GM18511 (cell line): ENCODE results near the gene DNAJC10.
A peak's percentile ranks its signal among the peaks of the same experiment; 100 is the strongest.
"Not testable (repeated sequence)": the region's sequence is repeated elsewhere in the genome, so short reads cannot be mapped to it uniquely, and the experiment has no call there.

ENCODE experiments used
- ATAC-seq: cut with Tn5 transposase; IDR thresholded peaks from one replicate; pipeline ENCODE4 v1.9.1; 2021; ENCODE audit warnings: mild to moderate bottlenecking, moderate library complexity; ENCODE audit not compliant: unreplicated experiment

Gene DNAJC10, protein sequence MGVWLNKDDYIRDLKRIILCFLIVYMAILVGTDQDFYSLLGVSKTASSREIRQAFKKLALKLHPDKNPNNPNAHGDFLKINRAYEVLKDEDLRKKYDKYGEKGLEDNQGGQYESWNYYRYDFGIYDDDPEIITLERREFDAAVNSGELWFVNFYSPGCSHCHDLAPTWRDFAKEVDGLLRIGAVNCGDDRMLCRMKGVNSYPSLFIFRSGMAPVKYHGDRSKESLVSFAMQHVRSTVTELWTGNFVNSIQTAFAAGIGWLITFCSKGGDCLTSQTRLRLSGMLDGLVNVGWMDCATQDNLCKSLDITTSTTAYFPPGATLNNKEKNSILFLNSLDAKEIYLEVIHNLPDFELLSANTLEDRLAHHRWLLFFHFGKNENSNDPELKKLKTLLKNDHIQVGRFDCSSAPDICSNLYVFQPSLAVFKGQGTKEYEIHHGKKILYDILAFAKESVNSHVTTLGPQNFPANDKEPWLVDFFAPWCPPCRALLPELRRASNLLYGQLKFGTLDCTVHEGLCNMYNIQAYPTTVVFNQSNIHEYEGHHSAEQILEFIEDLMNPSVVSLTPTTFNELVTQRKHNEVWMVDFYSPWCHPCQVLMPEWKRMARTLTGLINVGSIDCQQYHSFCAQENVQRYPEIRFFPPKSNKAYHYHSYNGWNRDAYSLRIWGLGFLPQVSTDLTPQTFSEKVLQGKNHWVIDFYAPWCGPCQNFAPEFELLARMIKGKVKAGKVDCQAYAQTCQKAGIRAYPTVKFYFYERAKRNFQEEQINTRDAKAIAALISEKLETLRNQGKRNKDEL

DNA sequence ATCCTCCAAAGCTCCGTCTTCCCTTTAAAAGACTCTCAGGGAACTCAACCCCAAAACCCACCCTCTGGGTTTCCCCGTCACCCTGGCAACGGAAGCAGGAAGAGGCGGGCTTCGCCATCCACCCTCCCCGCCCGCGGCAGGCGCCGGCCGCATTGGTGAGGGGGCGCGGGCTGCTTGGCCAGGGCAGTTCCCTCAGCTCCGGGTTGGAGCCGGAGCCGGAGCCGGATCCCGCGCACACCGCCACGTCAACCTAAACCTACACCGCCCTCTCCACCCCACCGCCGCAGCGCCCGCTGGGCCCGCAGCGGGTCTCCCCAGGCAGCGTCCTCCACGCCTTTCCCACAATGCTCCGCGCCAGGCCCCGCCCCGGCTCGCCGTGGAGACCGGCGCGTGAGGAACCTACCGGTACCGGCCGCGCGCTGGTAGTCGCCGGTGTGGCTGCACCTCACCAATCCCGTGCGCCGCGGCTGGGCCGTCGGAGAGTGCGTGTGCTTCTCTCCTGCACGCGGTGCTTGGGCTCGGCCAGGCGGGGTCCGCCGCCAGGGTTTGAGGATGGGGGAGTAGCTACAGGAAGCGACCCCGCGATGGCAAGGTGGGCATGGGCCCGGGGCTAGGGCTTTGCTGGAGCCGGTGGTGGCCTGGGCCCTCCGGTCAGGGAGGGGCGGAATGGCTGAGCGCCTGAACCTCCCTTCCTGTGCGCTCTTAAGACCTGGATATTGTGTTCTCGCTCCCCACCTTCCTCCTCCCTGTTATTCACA, at the start of gene DNAJC10:
Gene DNAJC10, plus strand, starts transcription at position 366 of the 758 bp plus-strand sequence. CDS start 1,830 bp downstream, outside the sequence.
- ATAC-seq: peak; percentile 86

DNA sequence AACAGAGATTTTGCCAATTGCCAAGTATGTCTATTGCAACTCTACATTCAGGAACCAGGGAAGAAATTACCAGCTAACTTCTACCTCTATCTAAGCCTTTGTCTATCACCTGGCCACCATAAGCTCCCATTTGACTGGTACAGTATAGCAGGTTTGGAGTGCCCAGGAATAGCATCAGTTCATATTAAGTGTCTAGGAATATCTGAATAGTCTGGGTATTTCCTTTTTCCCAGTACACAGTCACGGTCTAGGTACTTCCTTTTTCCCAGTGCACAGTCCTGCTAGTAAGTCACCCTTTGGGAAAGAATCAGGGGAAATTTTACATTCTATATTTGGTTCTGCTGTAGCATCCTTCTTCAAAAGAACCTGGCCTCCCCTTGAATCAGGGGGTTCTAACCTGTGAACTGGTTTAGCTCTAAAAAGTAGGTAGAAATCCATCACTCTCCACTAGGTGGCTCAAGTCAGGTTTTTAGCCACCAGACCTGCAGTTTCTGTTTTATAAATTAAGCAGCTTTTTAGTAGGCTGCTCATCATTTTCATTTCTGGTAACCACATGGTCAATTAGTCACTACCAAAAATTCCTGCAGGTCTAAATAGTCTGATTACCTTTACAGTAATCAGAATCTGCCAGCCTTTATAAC, 49.3 kb upstream of the DNAJC10 start:
- peak; percentile 89 for ATAC-seq

DNA sequence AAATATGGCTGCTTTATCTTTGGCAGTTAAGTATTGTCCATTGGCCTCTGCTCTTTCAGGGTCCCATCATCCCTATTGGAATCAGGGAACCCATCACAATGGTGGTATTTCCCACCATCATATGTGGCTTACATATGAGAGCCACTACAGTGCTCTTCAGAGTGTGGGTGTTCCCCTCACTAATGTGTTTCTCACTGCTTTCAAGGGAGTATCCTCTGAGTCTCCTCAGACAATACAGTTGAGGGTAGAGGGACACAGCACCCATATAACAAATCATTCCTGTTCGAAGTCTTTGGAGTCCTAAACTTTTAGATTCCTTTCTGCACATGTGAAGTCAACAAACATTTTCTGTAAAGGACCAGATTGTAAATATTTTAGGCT, 48.8 kb upstream of the DNAJC10 start:
- peak; percentile 33 for ATAC-seq

DNA sequence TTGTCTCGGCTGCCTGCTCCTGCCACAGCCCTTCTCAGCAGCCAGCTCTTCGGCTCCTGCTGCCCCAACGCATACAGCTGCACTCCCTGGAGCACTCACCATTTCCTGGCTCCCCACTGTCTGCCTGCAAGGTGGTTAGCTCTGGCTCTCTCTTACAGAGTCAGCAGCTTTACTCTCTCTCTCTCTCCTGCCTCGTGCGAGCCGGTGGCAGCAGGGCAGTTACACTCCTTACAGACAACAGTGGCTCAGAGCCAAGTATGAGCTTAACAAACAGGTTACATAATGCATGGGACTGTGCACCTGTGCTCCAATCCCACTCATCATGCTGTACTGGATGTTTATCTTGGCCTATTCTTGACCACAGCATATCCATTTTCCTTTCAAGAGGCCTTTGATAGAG, 47.4 kb upstream of the DNAJC10 start:
- ATAC-seq: no peak

DNA sequence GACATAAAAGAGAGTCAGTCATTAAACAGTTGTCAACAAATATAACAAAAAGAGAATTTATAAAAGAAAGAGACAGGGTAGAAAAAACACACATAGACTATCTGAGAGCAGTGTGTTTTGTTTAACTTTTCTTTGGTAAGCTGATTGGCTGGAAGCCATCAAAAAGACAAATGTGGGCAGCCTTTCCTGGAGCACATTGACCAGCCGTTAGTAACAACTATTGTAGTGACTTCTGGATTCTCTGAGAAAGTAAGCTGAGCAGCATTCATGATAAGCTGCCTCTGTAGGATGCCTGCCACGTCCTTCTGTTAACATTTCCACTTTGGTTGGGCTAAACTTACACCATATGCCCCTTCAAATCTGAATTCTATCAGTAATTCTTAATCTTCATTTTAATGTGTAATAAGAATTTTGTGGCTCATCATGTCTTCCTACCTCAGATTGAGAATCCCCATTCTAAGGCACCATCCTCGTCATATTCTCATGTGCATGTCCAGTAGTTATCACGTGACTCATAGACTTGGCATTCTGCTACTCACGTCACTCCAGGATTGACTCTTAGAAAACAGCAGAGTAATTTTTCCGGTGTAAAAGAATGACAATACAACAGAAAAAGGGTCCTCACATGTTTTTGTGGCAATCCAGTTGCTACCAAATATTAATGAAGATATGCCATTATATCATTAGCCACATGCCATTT, 43.4 kb upstream of the DNAJC10 start:
- ATAC-seq: no peak

GRCh38 chr2:182680837-182681236, 35.2 kb upstream of the DNAJC10 start:
- ATAC-seq: no peak

DNA sequence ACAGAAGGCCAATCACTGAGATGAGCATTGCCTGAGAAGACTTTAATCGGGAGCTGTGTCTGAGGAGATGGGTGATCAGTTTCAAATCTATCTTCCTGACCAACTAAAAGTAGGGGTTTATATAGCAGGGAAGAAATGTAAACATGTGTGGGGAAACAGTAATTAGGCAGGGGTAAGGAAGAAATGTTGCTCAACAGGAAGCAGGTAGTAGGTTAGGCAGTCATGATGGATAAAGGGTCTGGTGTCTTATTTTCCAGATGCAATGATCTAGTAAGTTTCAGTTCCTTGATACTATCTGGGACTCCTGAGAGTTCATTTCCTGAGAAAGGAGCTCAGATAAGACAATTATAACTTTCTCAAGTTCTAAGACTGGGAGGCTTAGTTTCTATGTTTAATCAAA, 33.8 kb upstream of the DNAJC10 start:
- no peak for ATAC-seq

GRCh38 chr2:182685559-182685958, 30.5 kb upstream of the DNAJC10 start:
- ATAC-seq: no peak

- ATAC-seq: not testable (repeated sequence)
Observed at GRCh38 chr2:182686763-182687162, 29.3 kb upstream of the DNAJC10 start.

DNA sequence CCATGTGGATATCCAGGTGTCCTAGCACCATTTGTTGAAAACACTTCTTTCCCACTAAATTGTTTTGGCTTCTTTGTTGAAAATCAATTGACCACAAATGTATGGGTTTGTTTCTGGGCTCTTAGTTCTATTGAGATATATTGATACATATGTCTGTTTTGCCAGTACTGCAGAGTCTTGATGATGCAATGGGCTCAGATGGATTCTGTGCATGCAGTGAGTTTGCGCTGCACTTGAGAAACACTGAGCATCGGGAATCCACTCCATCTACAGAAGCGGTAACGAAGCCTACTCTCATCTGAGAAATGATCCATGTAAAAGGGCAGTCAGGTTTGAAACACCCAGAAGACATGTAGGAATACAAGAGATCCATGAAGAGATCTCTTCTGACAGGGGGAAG, 21.9 kb upstream of the DNAJC10 start:
- no peak for ATAC-seq

DNA sequence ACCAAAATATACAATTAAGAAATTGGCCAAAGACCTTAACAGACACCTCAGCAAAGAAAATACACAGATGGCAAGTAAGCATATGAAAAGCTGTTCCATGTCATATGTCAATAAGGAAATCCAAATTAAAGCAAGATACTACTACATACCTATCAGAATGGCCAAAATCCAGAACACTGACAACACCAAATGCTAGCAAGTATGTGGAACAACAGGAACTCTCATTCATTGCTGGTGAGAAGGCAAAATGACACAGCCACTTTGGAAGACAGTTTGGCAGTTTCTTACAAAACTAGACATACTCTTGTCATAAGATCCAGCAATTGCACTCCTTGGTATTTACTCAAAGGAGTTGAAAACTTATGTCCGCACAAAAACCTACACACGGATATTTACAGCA, 20.3 kb upstream of the DNAJC10 start:
- ATAC-seq: no peak

GRCh38 chr2:182698671-182699070, 17.4 kb upstream of the DNAJC10 start:
- ATAC-seq: no peak

DNA sequence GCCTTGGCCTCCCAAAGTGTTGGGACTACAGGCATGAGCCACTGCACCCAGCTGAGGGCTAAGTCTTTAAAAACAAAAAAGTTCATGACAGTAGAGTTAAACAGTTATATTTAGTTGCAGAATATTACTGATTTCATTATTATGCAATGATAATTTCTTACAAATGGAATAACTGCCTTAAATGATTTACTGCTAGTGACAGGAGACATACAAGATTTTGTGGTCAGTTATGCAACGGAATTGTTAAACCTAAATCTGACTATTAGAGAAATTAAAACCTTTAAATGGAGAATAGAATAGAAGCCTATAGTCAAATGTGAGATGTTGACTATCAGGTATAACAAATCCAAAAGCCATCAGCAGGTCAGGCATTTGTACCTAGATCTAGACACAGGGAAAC, 10.3 kb upstream of the DNAJC10 start:
- ATAC-seq: no peak

GRCh38 chr2:182706751-182707150, 9.3 kb upstream of the DNAJC10 start:
- no peak for ATAC-seq

DNA sequence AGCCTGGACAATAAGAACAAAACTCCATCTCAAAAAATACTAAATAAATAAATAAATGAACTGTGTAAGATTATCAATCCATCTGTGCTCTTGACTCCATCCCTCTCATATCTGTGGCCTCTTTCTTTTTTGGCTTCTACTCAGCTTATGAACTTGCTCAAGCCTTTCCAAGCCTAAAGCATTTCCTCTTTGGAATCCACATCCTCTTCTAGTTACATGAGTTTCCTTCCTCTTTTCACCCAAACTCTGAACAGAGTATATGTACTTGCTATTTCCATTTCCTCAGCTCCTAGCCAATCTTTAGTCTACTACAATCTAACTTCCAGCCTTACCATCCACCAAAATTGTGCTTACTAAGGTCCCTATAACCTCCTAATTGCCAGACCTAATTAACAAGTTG, 2.5 kb upstream of the DNAJC10 start:
- ATAC-seq: no peak

- ATAC-seq: peak; percentile 3
Observed at GRCh38 chr2:182715121-182715891, 751 bp upstream of the DNAJC10 start.

- ATAC-seq: peak; percentile 5
Observed at GRCh38 chr2:182716650-182716979, 558 bp downstream of the DNAJC10 start.

DNA sequence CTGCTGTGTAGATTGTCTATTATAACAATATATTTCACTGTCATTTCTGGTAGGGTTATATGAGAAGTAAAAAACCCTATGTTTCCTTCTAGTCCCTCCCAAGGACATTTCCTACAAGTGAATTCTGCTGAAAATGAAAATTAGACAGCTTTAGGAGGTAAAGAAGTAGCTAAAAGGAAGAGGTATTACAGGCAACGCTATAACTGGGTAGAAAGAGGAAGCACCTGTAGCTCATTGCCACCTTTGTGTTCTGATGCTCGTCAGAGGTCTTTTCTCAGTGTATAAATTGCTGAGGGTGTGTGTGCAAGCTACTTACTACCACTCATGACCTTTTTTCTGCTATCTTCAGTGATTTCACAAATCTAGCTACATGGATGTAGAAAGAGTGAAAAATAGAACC, 1.4 kb downstream of the DNAJC10 start:
- peak; percentile 38 for ATAC-seq

DNA sequence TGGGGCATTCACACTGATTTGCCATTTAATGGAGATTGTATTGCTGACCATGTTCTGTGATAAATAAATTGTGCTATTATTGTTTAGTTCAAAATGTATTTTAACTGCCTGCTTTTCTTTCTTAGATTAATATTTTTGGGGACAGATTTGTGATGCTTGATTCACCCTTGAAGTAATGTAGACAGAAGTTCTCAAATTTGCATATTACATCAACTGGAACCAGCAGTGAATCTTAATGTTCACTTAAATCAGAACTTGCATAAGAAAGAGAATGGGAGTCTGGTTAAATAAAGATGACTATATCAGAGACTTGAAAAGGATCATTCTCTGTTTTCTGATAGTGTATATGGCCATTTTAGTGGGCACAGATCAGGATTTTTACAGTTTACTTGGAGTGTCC, 1.8 kb downstream of the DNAJC10 start:
- ATAC-seq: no peak

DNA sequence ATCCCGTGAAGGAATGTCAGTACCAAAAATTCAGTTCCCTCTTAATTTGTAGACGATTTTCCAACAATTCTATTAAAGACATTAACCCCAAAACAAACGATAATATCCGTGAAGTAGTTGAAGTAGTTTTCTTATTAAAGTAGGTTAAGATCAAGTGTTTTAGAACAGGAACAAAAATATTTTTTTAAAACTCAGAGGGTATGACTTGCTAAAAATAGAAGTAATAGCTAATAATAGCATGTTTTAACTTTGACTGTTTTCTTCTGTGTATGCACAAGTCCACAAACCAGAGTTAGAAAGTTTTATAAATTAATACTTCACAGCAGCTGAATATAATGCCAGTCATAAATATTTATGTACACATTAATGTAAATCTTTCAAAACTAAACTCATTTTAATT, 2.4 kb downstream of the DNAJC10 start:
- no peak for ATAC-seq
